Osteocyte (in vitro differentiated cells): Measurements from ENCODE around the gene ACADS. TPM values are rescaled to one million over a fixed set of nuclear protein-coding genes. Genes with fewer than 3 reads are reported as not detected.
A peak's percentile ranks its signal among the peaks of the same experiment; 100 is the strongest.

Source experiments
- DNase-seq: peaks from one replicate; pipeline ENCODE4 v3.0.0; 2021; ENCODE audit warnings: mixed read lengths; ENCODE audit not compliant: unreplicated experiment; ENCODE audit errors: extremely low spot score
- H3K27ac Mint-ChIP-seq: one replicate; pipeline ENCODE4 v1.8.0; 2021; ENCODE audit warnings: mild to moderate bottlenecking, mixed read lengths; ENCODE audit not compliant: unreplicated experiment
- H3K27me3 Mint-ChIP-seq: one replicate; pipeline ENCODE4 v1.8.0; 2021; ENCODE audit warnings: mixed read lengths; ENCODE audit not compliant: unreplicated experiment
- H3K36me3 Mint-ChIP-seq: one replicate; pipeline ENCODE4 v1.8.0; 2021; ENCODE audit warnings: mixed read lengths; ENCODE audit not compliant: unreplicated experiment
- H3K4me1 Mint-ChIP-seq: one replicate; pipeline ENCODE4 v1.8.0; 2021; ENCODE audit warnings: mixed read lengths; ENCODE audit not compliant: unreplicated experiment
- H3K4me3 Mint-ChIP-seq: one replicate; pipeline ENCODE4 v1.8.0; 2021; ENCODE audit warnings: mild to moderate bottlenecking, moderate library complexity, mixed read lengths; ENCODE audit not compliant: unreplicated experiment
- H3K9me3 Mint-ChIP-seq: one replicate; pipeline ENCODE4 v1.8.0; 2021; ENCODE audit warnings: mixed read lengths; ENCODE audit not compliant: unreplicated experiment
- total RNA-seq: library from RNA; stranded (reverse); gene quantifications from 2 replicates; pipeline ENCODE4 v1.2.1, GENCODE V29; 2021
- TF ChIP-seq, protein P1 (sequence below): fragments of 200-600 bp; sonication (generic); IDR thresholded peaks from 2 replicates; pipeline ENCODE4 v1.5.0; 2021; ENCODE audit warnings: antibody characterized with exemption, mild to moderate bottlenecking, moderate library complexity

The ACADS gene
- total RNA-seq, 1 donor from 2014 or later = 4.9 TPM

DNA sequence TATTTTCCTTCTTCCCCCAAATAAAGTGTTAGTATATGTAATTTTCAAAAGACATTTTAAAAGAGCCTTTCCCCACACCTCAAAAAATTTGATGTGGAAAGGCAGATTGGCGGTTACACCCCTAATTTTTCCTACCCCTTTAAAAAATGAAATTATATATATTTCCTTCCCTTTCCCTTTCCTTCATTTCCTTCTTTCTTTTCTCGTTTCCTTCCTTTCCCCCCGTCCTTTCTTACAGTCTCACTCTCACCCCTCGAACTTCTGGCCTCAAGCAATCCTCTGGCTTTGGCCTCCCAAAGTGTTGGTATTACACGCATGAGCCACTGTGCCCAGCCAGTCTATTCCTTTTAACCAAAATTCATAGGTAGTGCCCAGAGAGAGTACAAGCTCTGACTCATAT is 19.6 kb upstream of the ACADS start:
- H3K36me3 Mint-ChIP-seq = peaks cover 2% of the 10 kb centered on the region
- no peak for DNase-seq
- H3K27ac Mint-ChIP-seq = no peak overlapping the region
- H3K4me1 Mint-ChIP-seq = peaks cover 7% of the 10 kb centered on the region
- TF ChIP-seq, protein P1, sequence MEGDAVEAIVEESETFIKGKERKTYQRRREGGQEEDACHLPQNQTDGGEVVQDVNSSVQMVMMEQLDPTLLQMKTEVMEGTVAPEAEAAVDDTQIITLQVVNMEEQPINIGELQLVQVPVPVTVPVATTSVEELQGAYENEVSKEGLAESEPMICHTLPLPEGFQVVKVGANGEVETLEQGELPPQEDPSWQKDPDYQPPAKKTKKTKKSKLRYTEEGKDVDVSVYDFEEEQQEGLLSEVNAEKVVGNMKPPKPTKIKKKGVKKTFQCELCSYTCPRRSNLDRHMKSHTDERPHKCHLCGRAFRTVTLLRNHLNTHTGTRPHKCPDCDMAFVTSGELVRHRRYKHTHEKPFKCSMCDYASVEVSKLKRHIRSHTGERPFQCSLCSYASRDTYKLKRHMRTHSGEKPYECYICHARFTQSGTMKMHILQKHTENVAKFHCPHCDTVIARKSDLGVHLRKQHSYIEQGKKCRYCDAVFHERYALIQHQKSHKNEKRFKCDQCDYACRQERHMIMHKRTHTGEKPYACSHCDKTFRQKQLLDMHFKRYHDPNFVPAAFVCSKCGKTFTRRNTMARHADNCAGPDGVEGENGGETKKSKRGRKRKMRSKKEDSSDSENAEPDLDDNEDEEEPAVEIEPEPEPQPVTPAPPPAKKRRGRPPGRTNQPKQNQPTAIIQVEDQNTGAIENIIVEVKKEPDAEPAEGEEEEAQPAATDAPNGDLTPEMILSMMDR = no peak
- H3K27me3 Mint-ChIP-seq = no peaks in the 10 kb centered on the region
- H3K9me3 Mint-ChIP-seq = no peaks in the 10 kb centered on the region
- H3K4me3 Mint-ChIP-seq = no peak overlapping the region

DNA sequence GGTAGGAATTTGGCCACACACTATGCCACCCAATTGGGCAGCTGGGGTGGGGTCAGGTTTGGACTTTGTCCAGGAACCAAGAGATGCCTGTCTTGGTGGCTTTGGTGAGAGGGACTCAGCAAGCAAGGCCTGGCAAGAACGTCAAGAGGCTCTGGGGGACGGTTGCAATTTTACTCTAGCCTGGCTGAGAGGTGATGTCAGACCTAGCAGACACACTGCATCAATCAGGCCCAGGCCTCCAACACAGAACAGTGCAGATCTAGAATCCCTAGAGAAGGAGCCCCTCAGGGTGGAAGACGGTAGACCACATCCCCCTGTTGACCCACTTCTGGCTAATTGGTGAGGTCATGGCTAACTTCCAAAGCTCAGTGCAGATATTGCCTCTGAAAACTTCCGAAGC is 17.0 kb upstream of the ACADS start:
- H3K36me3 Mint-ChIP-seq = peaks cover 3% of the 10 kb centered on the region
- DNase-seq = no peak
- no peaks in the 10 kb centered on the region for H3K27me3 Mint-ChIP-seq
- no peaks in the 10 kb centered on the region for H3K9me3 Mint-ChIP-seq
- TF ChIP-seq, protein P1 = no peak
- H3K27ac Mint-ChIP-seq = no peak overlapping the region
- H3K4me3 Mint-ChIP-seq = no peak overlapping the region
- H3K4me1 Mint-ChIP-seq = peaks cover 25% of the 10 kb centered on the region

DNA sequence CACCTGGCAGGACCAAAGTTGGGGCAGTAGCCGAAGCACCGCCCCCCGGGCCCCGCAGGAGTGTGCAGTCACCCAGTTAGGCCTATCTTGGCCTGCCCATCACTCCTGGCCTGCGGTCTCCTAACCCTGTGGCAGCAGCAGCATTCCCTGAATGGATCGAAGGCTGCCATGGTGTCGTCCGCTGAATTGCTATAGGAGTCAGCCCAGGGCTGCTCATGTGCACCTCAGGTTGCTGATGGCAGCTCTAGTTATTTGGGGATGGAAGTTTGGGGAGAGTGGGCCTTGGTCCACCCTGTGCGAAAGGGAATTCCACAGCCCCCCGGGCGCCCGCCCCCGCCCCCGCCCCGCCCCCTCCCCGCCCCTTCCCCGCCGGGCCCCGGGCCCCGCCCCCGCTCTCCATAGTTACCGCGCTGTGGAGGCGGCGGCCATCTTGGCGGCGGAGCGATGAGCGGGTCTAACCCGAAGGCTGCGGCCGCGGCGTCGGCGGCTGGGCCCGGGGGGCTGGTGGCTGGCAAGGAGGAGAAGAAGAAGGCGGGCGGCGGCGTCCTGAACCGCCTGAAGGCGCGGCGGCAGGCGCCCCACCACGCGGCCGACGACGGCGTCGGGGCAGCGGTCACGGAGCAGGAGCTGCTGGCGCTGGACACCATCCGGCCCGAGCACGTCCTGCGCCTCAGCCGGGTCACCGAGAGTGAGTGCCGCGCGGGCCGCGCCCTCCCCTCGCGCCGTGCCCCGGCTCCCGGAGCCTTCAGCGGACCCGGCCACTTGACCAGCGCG is 15.4 kb upstream of the ACADS start, which contains the start of gene UNC119B:
UNC119B (plus strand) TSS at position 428 of the 774 bp plus-strand sequence; CDS start at position 445, 17 bp downstream.
- H3K4me3 Mint-ChIP-seq = peak within 1 kb of the TSS; percentile 79
- peaks cover 29% of the 10 kb centered on the region for H3K4me1 Mint-ChIP-seq
- peaks cover 5% of the 10 kb centered on the region for H3K36me3 Mint-ChIP-seq
- DNase-seq = peak; percentile 90
- peak within 1 kb of the TSS; percentile 74 for H3K27ac Mint-ChIP-seq
- no peaks in the 10 kb centered on the region for H3K27me3 Mint-ChIP-seq
- H3K9me3 Mint-ChIP-seq = no peaks in the 10 kb centered on the region
- TF ChIP-seq, protein P1 = no peak

DNA sequence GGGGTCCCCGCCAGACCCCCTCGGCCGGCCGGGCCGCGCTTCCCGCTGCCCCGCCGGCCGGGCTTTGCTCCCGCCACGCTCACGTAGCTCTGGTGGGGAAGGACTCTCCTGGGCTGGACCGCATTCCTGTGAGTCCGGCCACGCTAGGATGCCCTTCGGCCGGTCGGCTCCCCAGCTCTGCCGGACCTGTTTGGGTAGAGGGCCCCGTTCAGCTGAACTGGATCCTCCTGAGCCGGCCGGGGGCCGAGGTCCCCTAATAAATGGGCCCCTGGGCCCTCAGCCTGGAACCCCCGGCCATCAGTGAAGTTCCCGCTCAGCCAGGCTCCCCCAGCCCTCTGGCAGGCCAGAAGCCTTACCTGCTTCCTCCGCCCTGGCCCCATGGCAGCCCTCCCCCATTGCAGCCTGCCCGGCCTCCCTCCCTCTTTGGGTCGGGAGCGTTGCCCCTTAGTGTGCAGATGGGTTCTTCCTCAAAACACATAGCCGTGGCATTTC is 14.8 kb upstream of the ACADS start:
- Mint-ChIP-seq H3K4me3 (peak overlapping the region; percentile 79), H3K9me3 (no peaks in the 10 kb centered on the region), H3K4me1 (peaks cover 29% of the 10 kb centered on the region), H3K27ac (peak overlapping the region; percentile 74), H3K36me3 (peaks cover 5% of the 10 kb centered on the region), H3K27me3 (no peaks in the 10 kb centered on the region)
- TF ChIP-seq, protein P1 = no peak
- no peak for DNase-seq

DNA sequence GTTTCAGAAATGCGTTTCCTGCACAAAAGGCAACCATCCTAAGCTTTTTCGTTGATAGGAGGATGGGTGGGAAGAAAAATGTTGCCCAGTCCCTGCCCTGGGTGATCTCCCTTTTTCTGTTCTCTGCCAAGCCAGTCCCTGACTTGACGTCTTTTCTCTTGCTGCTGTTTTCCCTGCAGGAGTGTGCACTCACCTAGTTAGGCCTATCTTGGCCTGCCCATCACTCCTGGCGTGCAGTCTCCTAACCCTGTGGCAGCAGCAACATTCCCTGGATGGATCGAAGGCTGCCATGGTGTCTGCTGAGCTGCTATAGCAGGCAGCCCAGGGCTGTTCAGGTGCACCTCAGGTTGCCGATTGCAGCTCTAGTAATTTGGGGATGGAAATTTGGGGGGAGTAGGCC is 14.2 kb upstream of the ACADS start:
- Mint-ChIP-seq H3K27me3 (no peaks in the 10 kb centered on the region), H3K4me1 (peaks cover 29% of the 10 kb centered on the region), H3K9me3 (no peaks in the 10 kb centered on the region), H3K4me3 (peak overlapping the region; percentile 79), H3K27ac (peak overlapping the region; percentile 74), H3K36me3 (peaks cover 7% of the 10 kb centered on the region)
- TF ChIP-seq, protein P1 = no peak
- no peak for DNase-seq
